GM18526 (cell line): ENCODE measurements around the gene CALHM3.

Experiments
- POLR2A ChIP-seq: IDR thresholded peaks from 3 replicates; pipeline ENCODE4 v1.6.1; 2011; ENCODE audit not compliant: insufficient read length; ENCODE audit errors: extremely low read depth

Gene CALHM3

DNA sequence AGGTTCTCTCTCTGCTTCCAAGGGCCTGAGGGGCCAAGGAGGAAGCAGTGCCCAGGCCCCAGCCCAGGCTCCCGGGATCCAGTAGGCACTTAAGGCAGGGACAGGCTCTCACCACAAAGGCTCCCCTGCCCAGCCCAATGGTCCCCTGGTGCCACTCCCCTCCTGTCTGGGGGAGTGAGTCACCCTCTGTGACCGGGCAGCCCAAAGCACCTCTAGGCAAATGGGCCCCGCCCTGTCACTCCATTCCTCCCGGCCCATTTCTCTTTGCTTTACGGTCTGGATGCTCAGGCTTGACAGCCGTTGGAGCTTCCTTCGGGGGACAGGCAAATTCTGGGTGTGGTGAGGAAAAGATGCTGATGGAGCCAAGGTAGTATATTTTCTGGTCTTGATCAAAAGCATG lies at the start of gene CALHM3:
Gene CALHM3, minus strand, starts transcription at position 106 of the 400 bp plus-strand sequence. CDS start 208 bp downstream, outside the sequence.
- TF ChIP-seq POLR2A: no peak

DNA sequence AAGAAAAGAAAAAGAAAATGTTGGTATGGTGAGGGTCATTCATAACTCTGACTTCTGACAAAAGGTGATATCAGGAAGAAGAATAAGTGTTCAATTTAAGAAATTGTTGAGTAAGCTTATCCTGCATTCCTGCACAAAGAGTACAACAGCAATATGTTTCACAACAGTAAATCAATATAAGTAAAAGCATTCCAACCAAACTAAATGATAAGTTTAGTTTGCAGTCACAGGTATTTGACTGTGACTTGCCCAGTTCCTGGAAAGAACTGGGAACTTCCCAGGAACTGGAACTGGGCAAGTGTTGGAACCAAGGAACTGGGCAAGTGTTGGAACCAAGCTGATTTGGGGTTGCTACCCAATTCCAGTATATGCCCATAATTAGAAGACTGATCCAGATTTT lies 49.5 kb upstream of the CALHM3 start:
- no peak for TF ChIP-seq POLR2A

GRCh38 chr10:103525901-103526300 lies 46.9 kb upstream of the CALHM3 start:
- TF ChIP-seq POLR2A: no peak

DNA sequence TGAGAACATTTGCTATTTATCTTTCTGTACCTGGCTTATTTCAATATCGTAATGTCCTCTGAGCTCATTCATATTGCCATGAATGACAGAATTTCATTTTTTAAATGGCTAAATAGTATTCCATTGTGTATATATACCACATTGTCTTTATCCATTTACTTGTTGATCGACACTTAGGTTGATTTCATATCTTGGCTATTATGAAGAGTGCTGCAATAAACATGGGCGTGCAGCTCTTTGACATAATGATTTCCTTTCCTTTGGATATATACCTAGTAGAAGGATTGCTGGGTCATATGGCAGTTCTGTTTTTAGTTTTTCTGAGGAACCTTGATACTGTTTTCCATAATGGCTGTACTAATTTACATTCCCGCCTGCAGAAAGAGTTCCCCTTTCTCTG lies 44.6 kb upstream of the CALHM3 start:
- no peak for TF ChIP-seq POLR2A

- TF ChIP-seq POLR2A: no peak
Observed at GRCh38 chr10:103519798-103520197, 40.8 kb upstream of the CALHM3 start.

GRCh38 chr10:103517234-103518085 lies 38.4 kb upstream of the CALHM3 start:
- no peak for TF ChIP-seq POLR2A

DNA sequence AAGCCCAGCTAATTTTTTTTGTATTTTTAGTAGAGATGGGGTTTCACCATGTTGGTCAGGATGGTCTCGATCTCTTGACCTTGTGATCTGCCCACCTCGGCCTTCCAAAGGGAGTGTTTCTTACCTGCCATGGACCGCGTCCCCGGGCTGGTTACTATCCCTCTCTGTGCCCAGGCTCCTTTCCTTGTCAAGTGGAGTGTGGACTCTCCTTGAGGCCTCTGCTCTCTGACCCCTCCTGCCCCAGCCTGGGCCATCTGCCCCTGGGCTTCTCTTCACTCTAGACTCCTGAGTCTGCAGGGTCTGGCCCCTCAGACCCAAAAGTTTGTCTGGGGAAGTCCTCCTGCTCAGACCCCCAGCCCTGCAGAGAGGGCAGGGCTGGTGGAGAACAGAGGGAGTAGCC lies 35.2 kb upstream of the CALHM3 start:
- TF ChIP-seq POLR2A: no peak

DNA sequence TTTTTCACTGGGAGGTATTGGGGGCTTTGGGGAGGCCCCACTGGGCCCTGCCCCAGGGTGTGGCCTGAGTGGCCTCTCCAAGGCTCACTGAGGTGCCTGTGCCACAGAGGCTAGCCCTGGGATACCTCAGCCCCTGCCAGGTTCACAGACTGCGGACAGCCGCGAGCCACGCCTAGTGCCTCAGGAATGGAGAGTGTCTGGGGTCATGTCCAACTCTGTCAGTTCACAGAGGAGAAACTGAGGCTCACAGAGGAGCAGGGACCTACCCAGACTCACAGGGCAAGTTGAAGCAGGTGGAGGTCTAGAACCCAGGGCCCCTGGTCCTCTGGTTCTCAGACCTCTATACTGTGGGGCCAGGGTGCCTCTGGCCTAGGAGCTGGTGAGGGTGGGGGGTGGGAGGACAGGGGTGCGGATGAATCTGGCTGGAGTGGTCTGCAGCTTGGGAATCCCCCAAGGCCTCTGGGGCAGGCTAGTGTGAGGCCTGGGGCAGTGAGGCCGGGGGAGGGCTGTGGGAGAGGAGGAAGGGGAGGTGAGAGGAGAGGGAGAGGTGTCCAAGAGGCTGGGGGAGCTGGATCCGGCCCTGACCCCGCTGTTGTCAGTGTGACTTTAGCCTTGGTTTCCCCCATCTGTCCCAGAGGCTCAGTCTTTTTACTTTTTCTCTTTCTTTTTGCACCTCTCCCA lies 34.5 kb upstream of the CALHM3 start:
- TF ChIP-seq POLR2A: no peak

- no peak for TF ChIP-seq POLR2A
Observed at GRCh38 chr10:103512591-103513379, 33.7 kb upstream of the CALHM3 start.

DNA sequence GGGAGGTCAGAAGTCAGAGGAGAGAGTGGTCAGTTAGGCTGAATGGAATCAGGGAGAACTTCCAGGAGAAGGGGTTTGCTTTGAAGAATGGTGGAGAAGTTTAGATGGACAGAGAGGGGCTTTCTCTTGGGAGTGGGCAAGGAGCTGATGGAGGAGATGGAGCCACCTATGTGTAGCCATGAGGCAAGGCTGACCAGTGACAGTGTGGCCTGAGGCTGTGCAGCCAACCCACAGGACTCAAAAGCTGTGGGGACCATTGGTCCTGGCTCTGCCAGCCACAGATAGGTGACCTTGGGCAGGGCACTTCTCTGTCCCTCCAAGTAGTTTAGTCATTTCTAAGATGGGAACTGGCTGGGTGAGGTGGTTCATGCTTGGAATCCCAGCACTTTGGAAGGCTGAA lies 33.1 kb upstream of the CALHM3 start:
- TF ChIP-seq POLR2A: no peak

DNA sequence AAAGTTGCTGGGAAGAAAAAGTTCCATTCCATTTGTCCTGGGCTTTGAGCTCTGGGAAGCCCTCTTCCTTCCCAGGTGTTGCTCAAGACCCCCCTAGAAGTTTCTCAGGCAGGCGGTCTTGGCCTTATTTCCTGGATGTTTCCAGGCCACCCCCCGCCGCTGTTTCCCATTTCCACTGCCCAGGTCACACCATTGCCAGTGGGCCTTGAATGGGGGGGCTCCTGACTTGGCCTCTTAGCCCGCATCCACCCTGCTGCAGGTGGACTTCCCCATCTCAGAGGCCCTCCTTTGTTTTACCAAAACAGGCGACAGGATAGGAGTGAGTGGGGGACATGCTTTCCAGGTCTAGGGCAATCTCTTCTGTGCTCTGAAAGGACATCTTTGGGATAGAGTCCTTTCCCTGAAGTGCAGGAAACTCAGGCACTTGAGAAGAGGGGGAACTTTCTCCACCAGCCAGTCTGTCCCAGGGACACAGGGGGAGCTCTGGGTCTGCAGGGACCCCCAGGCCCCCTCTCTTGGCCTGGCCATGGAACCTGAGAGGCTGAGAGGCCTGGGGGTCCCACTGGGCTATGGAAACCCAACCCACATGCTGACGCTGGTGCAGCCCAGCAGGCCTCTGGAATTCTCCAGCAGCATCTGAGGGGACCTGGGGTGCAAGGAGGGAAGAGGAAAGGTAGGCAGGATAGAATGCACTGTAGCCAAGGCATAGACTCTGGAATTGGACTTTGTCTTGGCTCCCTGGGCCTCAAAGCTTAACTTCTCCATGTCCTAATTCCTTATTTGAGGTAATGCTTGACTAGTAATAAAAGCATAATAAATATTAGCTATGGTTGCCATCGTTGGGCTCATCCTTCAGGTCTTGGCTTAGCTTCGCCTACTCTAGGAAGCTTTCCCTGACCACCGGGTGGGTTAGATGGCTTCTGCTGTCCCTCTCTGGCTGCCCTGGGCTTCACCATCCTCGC lies 32.0 kb upstream of the CALHM3 start:
- TF ChIP-seq POLR2A: no peak

GRCh38 chr10:103510046-103510685 lies 31.1 kb upstream of the CALHM3 start:
- no peak for TF ChIP-seq POLR2A

- TF ChIP-seq POLR2A: no peak
Observed at GRCh38 chr10:103507235-103508191, 28.5 kb upstream of the CALHM3 start.
